ENCODE measurements around the gene SLX9.

DNA sequence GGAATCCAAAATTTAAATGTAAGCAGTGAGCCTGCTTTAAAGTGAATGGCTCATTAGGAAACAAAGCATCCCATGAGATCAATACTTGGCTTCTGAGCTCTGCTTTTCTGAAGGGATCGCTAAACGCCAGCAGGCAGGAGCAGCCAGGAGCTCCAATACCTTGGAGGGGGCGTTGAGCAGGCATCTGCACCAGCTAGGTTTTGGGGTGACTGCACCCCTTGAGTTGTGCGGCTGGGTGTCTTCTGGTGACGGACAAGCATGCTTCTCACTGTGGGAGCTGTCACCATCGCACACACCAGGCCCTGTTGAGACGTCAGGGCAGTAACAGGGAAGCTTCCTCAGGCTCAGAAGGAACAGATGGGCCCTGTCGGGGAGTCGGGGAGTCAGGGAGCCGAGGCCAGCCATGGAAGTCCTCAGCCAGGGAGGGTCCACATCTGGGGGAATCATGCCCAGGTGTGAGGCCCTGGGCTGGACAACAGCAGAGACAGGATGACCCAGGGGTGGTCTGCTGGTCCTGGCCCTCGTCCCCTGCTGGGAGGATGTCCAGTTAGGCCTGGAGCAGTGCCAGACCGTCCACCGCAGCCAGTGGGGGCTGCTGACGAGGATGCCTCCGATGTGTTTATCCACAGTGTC, 76.7 kb downstream of the SLX9 start:
- TF ChIP-seq, protein P1, sequence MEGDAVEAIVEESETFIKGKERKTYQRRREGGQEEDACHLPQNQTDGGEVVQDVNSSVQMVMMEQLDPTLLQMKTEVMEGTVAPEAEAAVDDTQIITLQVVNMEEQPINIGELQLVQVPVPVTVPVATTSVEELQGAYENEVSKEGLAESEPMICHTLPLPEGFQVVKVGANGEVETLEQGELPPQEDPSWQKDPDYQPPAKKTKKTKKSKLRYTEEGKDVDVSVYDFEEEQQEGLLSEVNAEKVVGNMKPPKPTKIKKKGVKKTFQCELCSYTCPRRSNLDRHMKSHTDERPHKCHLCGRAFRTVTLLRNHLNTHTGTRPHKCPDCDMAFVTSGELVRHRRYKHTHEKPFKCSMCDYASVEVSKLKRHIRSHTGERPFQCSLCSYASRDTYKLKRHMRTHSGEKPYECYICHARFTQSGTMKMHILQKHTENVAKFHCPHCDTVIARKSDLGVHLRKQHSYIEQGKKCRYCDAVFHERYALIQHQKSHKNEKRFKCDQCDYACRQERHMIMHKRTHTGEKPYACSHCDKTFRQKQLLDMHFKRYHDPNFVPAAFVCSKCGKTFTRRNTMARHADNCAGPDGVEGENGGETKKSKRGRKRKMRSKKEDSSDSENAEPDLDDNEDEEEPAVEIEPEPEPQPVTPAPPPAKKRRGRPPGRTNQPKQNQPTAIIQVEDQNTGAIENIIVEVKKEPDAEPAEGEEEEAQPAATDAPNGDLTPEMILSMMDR (IDR thresholded peaks at IDR 0.05; ENCODE audit: extremely low read depth in 1 of 2, insufficient read depth in 1 of 2, low read depth in 1 of 2, low read length in 2 of 2): no peak
- TF ChIP-seq POLR2A (IDR thresholded peaks at IDR 0.05; ENCODE audit: low read depth, low read length) (no peak), EZH2 (IDR thresholded peaks at IDR 0.05; ENCODE audit: borderline replicate concordance, low read depth, low read length, severe bottlenecking) (no peak), JUN (IDR thresholded peaks at IDR 0.05; ENCODE audit: borderline replicate concordance, insufficient read depth, insufficient read length, low read depth) (no peak), MAX (IDR thresholded peaks at IDR 0.05; ENCODE audit: insufficient read depth, insufficient read length) (no peak), POLR2AphosphoS5 (IDR thresholded peaks at IDR 0.05; ENCODE audit: insufficient read depth, low read depth, low read length) (no peak), GATA2 (IDR thresholded peaks at IDR 0.05; ENCODE audit: insufficient read depth, insufficient read length, low read depth, low read length) (no peak)

Data from endothelial cell of umbilical vein (primary cell).